Stimulated activated CD8-positive, alpha-beta memory T cell treated with anti-CD3 and anti-CD28 coated beads, Interleukin-15, amount 100 ng/mL, for 48 hours (primary cell): ENCODE results near the gene MLST8.

Experiments
- DNase-seq, 2 donors: peaks; one replicate each; pipeline ENCODE4 v3.0.0-alpha.2; 2020; ENCODE audit warnings: low read depth in 2 of 2

Gene MLST8

GRCh38 chr16:2205104-2205966 is at the start of gene MLST8:
Gene MLST8 (plus strand): TSS chr16:2205454. CDS start chr16:2206086, 632 bp downstream.
- peak; percentile 79 to 84 for DNase-seq

- no peak for DNase-seq
Observed at GRCh38 chr16:2155977-2156848, 49.0 kb upstream of the MLST8 start.

GRCh38 chr16:2156849-2157224 is 48.4 kb upstream of the MLST8 start:
- no peak for DNase-seq

GRCh38 chr16:2157480-2158261 is 47.6 kb upstream of the MLST8 start:
- no peak for DNase-seq

GRCh38 chr16:2158262-2158638 is 47.0 kb upstream of the MLST8 start:
- DNase-seq, result no peak

- DNase-seq, result no peak
Observed at GRCh38 chr16:2159175-2159838, 45.9 kb upstream of the MLST8 start.

- no peak for DNase-seq
Observed at GRCh38 chr16:2160915-2161551, 44.2 kb upstream of the MLST8 start.

GRCh38 chr16:2161911-2162310 is 43.3 kb upstream of the MLST8 start:
- DNase-seq, result no peak

GRCh38 chr16:2162676-2163118 is 42.6 kb upstream of the MLST8 start:
- no peak for DNase-seq

GRCh38 chr16:2163211-2163881 is 41.9 kb upstream of the MLST8 start:
- no peak for DNase-seq

GRCh38 chr16:2165861-2166260 is 39.4 kb upstream of the MLST8 start:
- DNase-seq, result no peak

- DNase-seq, result no peak
Observed at GRCh38 chr16:2166263-2167067, 38.8 kb upstream of the MLST8 start.

- no peak for DNase-seq
Observed at GRCh38 chr16:2167068-2167638, 38.1 kb upstream of the MLST8 start.

- no peak for DNase-seq
Observed at GRCh38 chr16:2170080-2170479, 35.2 kb upstream of the MLST8 start.

- no peak for DNase-seq
Observed at GRCh38 chr16:2170587-2171435, 34.4 kb upstream of the MLST8 start.

GRCh38 chr16:2171601-2172178 is 33.6 kb upstream of the MLST8 start:
- no peak for DNase-seq

GRCh38 chr16:2172688-2173335 is 32.4 kb upstream of the MLST8 start:
- DNase-seq, result no peak
